Measurements from ENCODE around the gene ANKDD1B. TPM values are rescaled to one million over a fixed set of nuclear protein-coding genes. Genes with fewer than 3 reads are reported as not detected.

The ANKDD1B gene
- total and polyA plus RNA-seq, 2 of the 13 experiments (the other 11 are each of a cell fraction or from before 2014, with no cell fraction given): 0.12 to 0.27 TPM

DNA sequence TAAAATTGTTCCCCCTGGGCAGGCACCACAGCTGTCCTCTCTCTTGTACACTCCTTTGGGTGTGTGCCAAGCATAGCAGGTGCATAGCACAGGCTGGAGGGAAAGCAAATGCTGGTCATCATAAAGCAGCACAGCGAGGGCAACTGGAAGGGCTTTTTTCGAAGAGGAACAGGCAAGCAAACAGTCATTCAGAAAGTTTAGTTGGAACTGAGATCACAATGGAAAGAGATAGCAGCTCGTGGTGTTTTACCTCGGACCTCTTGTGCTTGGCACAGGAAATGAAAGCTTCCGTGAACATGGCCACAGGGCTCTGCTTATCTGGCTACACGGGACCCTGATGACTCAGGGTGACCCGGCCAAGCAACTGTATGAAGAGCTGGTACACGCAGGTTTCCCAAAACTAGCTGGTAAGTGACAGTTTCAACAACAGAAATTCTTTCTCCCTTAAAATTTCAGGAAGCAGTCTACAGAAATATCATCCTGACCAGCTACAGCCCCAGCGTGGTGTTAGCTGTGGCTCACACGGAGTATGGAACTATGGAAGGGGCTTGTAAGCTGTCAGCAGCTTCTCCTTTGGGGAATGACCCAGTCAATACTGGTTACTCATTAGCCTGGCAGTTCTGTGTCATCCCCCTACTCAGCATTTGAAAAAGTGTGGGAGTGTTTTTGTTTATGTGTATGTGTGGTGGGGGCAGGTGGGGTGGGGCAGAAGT lies 57.9 kb downstream of the ANKDD1B start (continued):
- TF ChIP-seq MAFK (conservative IDR thresholded peaks at IDR 0.05 in 1 of 2, IDR thresholded peaks at IDR 0.05 in 1 of 2; ENCODE audit: low read length in 2 of 2) (0 out of 4 replicates have a peak, but pooled peaks of 1 of the 2 experiments have one; percentile 3), MIER2 (CRISPR knock-in tag; IDR thresholded peaks at IDR 0.05) (no peak), ZNF12 (CRISPR knock-in tag; IDR thresholded peaks at IDR 0.05) (no peak), SP140L (CRISPR knock-in tag; IDR thresholded peaks at IDR 0.05; ENCODE audit: borderline replicate concordance) (no peak), ZBTB7A (CRISPR knock-in tag; IDR thresholded peaks at IDR 0.05) (0 out of 2 replicates have a peak, but pooled peaks have one; percentile 25), KAT8 (CRISPR knock-in tag; IDR thresholded peaks at IDR 0.05) (0 out of 2 replicates have a peak, but pooled peaks have one; percentile 26), ZNF142 (CRISPR knock-in tag; IDR thresholded peaks at IDR 0.05) (no peak), HDAC1 (CRISPR knock-in tag; IDR thresholded peaks at IDR 0.05) (no peak), ZNF619 (CRISPR knock-in tag; IDR thresholded peaks at IDR 0.05) (no peak), ZNF235 (CRISPR knock-in tag; IDR thresholded peaks at IDR 0.05; ENCODE audit: borderline replicate concordance) (no peak), EHMT2 (IDR thresholded peaks at IDR 0.05; ENCODE audit: borderline replicate concordance, low read depth, low read length) (no peak), NONO (IDR thresholded peaks at IDR 0.05) (no peak), NONO (CRISPR knock-in tag; conservative IDR thresholded peaks at IDR 0.05) (no peak), SKI (IDR thresholded peaks at IDR 0.05; ENCODE audit: partially characterized antibody) (no peak), CERS6 (CRISPR knock-in tag; IDR thresholded peaks at IDR 0.05) (no peak), ZNF598 (CRISPR knock-in tag; IDR thresholded peaks at IDR 0.05; ENCODE audit: borderline replicate concordance) (no peak), ZNF451 (CRISPR knock-in tag; IDR thresholded peaks at IDR 0.05) (no peak), ZNF343 (CRISPR knock-in tag; IDR thresholded peaks at IDR 0.05) (no peak)
- TF ChIP-seq, protein P1, sequence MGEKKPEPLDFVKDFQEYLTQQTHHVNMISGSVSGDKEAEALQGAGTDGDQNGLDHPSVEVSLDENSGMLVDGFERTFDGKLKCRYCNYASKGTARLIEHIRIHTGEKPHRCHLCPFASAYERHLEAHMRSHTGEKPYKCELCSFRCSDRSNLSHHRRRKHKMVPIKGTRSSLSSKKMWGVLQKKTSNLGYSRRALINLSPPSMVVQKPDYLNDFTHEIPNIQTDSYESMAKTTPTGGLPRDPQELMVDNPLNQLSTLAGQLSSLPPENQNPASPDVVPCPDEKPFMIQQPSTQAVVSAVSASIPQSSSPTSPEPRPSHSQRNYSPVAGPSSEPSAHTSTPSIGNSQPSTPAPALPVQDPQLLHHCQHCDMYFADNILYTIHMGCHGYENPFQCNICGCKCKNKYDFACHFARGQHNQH (CRISPR knock-in tag; IDR thresholded peaks at IDR 0.05): no peak
- TF ChIP-seq, protein P2, sequence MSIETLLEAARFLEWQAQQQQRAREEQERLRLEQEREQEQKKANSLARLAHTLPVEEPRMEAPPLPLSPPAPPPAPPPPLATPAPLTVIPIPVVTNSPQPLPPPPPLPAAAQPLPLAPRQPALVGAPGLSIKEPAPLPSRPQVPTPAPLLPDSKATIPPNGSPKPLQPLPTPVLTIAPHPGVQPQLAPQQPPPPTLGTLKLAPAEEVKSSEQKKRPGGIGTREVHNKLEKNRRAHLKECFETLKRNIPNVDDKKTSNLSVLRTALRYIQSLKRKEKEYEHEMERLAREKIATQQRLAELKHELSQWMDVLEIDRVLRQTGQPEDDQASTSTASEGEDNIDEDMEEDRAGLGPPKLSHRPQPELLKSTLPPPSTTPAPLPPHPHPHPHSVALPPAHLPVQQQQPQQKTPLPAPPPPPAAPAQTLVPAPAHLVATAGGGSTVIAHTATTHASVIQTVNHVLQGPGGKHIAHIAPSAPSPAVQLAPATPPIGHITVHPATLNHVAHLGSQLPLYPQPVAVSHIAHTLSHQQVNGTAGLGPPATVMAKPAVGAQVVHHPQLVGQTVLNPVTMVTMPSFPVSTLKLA (IDR thresholded peaks at IDR 0.05): no peak
